Measurements from ENCODE around the gene DNAJC22.

DNA sequence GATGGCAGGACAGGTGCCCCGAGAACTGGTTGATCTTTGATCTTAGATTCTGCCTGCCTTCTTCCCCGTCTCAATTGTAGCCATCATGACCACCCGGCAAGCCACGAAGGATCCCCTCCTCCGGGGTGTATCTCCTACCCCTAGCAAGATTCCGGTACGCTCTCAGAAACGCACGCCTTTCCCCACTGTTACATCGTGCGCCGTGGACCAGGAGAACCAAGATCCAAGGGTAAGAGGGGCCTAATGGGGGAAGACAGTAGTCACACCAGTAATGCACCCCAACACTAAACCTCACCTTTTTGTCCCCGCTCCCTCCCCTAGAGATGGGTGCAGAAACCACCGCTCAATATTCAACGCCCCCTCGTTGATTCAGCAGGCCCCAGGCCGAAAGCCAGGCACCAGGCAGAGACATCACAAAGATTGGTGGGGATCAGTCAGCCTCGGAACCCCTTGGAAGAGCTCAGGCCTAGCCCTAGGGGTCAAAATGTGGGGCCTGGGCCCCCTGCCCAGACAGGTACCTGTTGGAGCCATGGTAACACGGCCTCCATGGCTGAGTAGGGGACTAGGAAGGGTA, 23.1 kb upstream of the DNAJC22 start:
- TF ChIP-seq, protein P1, sequence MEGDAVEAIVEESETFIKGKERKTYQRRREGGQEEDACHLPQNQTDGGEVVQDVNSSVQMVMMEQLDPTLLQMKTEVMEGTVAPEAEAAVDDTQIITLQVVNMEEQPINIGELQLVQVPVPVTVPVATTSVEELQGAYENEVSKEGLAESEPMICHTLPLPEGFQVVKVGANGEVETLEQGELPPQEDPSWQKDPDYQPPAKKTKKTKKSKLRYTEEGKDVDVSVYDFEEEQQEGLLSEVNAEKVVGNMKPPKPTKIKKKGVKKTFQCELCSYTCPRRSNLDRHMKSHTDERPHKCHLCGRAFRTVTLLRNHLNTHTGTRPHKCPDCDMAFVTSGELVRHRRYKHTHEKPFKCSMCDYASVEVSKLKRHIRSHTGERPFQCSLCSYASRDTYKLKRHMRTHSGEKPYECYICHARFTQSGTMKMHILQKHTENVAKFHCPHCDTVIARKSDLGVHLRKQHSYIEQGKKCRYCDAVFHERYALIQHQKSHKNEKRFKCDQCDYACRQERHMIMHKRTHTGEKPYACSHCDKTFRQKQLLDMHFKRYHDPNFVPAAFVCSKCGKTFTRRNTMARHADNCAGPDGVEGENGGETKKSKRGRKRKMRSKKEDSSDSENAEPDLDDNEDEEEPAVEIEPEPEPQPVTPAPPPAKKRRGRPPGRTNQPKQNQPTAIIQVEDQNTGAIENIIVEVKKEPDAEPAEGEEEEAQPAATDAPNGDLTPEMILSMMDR (IDR thresholded peaks at IDR 0.05), result no peak
- TF ChIP-seq POLR2A (IDR thresholded peaks at IDR 0.05), result no peak

Measured in right lobe of liver (tissue), 4 donors.